HG02943 (cell line): ENCODE results near the gene EPS8L2.

ENCODE experiments used
- ATAC-seq: cut with Tn5 transposase; IDR thresholded peaks from one replicate; pipeline ENCODE4 v1.9.1; 2021; ENCODE audit warnings: mild to moderate bottlenecking, low read depth, moderate library complexity; ENCODE audit not compliant: unreplicated experiment

Gene EPS8L2

DNA sequence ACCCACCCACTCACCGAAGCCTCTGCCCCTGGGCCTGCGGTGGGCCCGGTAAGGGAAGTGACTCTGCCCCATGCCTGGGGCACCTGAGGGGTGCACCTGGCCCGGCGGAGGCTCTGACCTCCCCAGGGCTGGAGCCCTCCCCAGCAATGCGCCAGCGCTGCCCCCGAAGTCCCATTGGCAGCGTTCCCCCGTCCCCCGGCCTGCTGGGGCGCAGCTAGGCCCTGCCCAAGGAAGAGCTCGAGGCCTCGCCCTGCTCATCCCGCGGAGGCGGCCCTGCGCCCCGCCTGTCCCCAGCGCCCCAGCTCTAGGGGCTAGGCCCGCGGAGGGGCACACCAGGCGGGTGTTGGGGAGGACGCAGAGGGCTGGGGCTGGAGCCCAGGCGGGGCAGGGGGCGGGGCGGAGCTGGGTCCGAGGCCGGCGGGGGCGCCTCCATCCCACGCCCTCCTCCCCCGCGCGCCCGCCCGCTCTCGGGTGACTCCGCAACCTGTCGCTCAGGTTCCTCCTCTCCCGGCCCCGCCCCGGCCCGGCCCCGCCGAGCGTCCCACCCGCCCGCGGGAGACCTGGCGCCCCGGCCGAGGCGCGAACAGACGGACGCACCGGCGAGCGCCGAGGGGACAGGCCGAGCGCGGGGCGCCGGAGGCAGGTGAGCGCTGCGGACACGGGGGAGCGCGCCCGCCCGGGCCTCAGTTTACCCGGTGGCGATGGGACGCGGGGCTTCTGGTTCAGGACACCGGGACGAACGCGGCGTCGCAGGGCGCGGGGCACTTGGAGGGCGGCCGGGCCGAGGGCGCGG is at the start of gene EPS8L2:
Gene EPS8L2 (plus strand): TSS at position 586 of the 793 bp plus-strand sequence. CDS start 3,177 bp downstream, outside the sequence.
- no peak for ATAC-seq

DNA sequence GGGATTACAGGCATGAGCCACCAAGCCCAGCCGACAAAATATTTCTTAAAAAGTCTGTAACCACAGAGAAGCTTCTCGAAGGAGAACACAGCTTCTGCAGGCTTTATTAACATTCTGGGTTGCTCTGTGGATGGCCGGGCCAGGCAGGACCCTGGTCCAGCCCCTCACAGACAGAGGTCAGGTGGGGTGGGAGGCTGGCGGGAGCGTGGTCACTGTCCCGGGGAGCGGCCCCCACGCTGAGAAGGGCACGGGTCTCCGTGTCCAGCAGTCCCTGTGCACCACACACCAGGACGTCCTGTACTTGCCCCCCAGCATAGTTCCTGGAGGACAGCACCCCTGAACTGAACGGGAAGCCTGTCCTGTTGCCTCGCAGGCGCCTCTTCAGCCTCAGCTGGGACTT is 49.6 kb upstream of the EPS8L2 start:
- ATAC-seq, result no peak

DNA sequence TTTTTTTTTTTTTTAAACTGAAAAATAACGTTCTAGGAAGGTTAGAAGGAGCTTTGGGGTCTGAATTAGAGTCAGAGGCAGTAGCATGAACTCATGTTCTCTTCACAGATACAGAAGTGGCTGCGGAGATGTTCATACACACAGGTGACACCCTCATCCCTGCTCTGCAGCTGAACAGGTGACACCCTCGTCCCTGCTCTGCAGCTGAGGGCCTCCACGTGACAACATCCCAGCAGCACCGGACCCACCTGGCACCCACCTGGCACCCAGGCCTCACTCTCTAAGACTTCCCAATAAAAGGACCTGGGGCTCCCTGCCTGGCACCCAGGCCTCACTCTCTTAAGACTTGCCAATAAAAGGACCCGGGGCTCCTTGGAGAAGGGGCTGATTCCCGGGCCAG is 49.2 kb upstream of the EPS8L2 start:
- no peak for ATAC-seq

DNA sequence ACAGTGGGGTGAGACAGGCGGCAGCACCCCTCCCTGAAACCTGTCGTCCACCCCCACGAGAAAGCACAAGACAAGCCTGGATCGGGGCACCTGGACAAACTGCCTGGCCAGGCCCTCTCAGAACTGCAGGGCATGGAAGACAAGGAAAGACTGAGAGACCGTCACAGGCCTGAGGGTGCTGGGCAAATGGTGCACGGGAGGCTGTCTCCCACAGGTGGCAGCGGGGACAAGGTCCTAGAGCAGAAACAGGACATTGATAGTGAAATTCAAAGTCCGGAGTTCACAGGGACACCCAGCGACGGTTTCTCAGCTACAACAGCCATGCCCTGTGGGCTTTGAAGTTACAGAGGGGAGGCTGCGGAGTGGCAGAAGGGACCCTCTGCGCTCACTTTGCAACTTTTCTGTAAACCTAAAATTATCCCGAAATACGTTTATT is 48.3 kb upstream of the EPS8L2 start:
- no peak for ATAC-seq

DNA sequence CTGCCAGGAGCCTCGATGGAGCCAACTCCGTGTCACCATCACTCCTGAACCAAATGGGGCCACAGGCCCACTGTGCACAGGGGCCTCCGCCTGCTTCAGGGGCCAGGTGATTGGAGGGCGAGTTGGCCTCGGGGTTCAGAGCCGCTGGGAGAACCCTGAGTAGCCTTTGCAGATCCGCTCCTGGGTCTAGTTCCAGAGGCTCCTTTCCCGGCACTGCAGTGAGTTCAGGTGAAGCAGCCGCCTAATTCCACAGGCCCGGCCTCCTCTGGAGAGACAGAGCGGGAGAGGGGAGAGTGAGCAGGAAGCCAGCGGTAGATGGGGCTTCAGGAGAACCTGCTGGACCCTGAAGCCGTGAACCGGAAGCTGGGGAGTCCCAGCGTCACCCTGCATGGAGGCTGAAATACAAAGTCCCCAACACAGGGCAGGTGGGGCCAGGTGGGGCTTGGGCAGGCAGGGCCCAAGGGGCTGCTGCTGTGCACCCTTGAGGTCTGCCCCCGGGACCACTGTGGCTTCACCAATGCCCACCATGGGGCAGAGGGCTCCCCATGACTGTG is 46.4 kb upstream of the EPS8L2 start:
- ATAC-seq, result no peak

DNA sequence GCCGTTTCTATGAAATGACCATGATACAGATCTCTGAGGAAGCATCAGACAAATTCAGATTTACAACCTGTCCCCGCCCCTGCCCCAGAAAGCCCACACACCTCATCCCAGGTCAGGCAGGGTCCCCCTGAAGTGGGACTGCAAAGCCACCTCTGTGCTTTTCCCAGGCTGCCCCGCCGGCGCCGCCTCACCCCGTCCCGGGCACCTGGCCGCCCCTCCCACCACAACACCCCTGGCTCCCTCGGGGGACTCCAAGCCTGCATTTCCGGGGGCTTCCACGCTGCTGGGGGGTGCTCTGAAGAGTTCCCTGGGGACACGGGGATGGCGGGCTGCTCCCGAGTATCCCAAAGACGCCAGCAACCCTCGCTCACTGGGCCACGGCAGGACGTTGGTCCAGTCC is 45.8 kb upstream of the EPS8L2 start:
- ATAC-seq, result no peak

DNA sequence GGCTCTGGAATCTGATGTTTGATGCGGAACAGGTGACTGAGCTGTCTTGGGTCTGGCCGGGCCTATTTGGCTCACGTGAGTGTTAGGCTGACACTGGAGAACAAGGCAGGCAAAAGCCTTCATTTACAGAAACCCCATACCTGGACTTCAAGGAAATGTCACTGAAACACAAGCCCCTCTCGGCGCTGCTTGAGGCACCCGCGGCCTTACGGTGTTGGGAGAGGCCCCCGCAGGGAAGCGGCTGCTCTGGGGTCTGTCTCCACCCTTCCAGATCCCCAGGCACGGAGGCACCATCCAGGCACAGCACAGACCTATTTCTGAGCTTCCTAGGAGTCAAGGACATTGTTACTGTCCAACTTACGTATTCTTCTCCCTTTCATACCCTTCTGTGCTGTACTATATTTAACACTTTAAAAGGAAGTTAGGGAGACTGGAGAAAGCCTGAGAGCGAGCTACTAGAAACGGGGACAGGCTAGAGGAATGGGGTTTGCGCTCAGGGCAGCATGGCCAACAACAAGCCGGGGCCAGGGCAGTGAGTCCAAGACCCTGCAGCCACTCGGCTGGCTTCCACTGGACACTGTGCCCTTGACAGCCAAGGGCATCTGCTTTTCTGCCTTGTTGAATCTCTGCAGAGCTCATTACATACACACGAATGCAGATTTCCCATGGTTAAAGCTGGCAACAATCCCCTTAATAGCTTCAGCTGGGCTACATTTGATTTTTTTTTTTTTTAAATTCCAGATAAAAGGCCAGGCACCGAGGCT is 45.2 kb upstream of the EPS8L2 start:
- ATAC-seq, result no peak

DNA sequence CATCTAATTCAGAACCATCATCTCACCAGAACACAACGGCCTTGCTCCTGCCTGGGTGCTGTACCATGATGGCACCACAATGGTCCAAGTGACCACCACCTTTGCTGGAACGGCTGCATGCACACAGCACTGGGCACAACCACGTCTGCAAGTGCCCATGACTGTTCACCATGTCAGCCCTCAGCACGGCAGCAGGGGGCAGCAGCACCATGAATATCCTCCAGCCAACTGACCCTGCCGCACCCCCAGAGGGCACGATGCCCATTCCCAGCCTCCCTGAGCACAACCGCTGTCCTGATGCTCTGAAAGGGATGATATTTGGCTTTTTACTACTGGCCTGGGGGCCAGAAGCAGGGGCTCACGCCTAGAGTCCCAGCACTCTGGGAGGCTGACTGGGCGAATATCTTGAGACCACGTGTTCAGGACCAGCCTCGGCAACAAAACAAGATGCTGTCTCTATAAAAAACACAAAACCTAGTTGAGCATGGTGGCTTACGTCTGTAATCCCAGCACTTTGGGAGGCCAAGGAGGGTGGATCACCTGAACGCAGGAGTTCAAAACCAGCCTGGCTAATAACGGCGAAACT is 43.2 kb upstream of the EPS8L2 start:
- ATAC-seq, result no peak

DNA sequence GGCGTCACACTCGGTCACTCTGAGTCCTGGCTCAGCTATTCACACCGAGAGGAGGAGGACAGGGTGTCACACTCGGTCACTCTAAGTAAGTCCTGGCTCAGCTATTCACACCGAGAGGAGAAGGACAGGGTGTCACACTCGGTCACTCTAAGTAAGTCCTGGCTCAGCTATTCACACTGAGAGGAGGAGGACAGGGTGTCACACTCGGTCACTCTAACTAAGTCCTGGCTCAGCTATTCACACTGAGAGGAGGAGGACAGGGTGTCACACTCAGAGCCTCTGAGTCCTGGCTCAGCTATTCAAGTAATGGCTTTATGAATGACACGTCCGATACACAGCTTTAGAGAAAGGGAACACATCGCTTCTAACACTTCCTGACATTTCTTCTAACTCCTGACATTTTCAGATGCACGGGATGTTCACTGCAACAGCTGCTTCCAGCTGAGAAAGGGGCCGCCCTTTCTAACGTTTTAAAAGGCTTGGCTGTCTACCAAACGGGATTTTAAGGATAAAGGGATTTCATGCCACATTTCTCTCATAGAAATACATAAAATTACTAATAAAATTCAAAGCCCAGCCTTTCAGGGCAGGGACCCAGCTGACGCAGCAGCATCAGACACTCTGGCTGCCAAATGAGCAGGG is 40.8 kb upstream of the EPS8L2 start:
- ATAC-seq, result no peak

DNA sequence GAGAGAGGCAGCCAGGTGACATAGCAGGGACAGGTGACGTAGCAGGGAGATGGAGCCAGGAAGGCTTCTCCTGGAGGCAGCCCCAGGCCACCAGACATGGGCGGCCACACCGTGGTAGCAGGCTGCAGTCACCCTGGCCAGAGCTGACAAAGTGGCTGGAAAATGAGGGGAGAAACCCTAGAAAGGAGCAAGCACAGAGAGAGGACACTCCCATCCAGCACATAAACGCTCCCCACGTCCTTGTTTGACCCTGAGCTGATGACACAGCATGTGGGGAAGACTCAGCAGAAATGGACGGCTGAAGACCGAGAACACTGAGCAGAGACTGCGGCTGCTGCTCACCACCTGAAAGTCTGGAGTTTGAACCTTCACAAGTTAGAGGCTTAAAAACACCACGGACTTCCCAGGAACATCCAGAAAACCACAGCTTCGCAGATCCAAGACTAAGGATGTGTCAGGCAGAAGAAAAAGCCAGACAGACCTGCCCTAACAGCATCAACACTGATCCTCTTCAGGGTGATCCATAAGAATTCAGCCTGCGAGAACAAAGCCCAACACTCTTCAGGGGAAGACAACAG is 40.2 kb upstream of the EPS8L2 start:
- no peak for ATAC-seq

DNA sequence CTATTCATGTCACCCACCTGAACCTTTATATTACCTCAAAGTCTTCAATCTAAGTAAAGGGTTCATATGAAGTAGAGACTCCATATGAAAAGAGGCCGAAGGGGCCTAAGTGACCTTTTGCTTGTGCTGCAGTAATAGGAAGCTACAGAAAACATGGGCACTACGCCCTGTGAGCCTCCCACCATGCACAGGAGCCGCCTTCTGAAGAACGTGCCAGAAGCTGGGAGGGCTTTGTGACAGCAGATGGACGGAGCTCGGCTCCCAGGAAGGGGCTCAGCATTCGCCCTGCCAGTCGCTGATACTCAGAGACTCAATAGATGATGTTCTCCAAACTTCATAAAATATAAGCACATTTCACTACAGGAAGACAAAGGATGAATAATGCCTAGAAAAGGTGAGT is 32.2 kb upstream of the EPS8L2 start:
- no peak for ATAC-seq

DNA sequence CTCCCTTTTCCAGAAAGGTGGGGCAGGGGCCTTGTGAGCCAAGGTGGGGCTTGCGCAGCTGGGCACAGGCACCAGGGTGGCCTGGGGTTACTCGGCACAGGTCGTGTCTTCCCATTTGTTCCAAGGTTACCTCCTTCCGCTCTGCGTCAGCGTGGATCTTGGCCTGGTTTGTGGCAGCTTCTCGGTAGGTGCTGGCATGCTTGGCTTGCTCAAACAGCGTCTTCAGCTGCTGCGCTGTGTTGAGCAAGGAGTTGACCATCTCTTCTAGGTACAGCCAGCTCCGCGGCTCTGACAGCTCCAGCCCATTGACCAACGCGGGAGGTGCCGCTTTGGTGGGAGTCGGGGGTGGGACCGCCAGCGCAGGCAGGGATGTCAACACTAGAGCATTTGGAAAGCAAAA is 31.6 kb upstream of the EPS8L2 start:
- ATAC-seq, result no peak

DNA sequence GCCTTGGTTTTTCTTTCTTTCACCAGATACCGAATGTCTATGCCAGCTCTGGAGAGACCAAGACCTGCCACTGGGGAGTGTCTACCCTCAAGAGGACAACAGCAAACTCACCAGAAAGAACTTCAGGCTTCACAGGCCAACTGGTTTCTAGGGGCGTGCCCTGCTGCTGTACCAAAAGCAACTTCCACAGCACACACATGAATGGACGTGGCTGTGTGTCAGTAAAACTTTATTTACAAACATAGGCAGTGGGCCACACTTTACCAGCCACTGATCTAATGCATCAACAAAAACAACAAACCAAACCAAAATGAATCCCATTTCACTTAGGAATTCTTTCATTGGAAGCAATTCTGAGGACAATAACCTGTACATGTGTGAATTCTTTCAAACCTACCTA is 27.7 kb upstream of the EPS8L2 start:
- no peak for ATAC-seq

DNA sequence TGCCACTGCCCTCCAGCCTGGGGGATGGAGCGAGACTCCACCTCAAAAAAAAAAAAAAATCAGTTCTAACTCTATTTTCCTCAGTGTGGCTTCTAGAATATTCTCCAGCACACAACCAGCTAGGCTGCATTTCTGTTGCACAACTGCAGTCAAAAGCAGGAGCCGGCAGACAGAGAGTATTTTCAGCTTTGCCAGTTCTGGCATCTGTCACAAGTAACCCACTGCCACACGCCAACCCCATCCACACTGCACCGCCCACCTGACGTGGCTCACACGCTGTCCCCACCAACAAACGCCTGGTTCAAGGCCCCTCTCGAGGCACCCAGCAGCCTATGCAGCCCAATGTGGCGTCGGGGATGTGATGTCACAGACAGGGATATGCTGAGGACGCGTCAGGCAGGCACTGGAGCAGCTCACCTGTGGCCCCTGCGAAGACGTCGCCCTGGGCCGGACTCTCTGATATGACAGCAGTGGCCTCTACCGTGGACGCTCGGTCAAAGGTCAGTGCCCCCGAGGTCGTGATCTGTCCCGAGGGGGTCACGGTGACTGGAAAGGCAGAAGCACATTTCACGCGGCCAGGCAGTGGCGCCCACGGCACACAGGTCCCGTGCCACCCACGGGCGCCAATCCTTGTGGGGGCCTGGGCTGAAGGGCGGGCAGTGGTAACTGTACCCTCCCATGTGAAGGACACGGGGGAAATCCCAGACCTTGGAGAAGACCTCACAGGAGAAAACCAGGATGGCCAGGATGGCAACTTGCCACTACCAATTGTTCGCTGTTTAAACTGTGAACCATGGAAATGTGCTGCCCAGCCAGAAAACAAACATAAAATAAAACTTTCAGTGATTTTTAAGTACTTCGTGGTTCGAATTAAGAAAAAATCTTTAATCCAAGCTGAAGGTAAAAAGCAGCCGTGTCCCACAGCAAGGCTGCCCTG is 26.5 kb upstream of the EPS8L2 start:
- no peak for ATAC-seq

DNA sequence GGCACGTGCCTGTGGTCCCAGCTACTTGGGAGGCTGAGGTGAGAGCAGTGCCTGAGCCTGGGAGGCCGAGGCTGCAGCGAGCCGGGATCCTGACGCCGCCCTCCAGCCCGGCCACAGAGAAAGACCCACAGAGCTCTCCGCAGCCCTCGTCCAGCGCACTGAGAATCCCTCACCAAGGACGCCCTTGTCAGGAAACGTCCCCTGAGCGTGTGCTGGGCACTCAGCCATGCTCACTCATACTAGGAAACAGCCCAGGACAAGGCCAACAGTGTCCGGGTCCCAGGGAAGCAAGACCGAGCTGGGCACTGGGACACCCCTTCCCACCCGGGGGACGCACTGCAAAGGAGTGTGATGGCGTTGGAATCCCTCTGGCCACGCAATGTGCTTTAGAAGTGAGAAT is 25.6 kb upstream of the EPS8L2 start:
- no peak for ATAC-seq

DNA sequence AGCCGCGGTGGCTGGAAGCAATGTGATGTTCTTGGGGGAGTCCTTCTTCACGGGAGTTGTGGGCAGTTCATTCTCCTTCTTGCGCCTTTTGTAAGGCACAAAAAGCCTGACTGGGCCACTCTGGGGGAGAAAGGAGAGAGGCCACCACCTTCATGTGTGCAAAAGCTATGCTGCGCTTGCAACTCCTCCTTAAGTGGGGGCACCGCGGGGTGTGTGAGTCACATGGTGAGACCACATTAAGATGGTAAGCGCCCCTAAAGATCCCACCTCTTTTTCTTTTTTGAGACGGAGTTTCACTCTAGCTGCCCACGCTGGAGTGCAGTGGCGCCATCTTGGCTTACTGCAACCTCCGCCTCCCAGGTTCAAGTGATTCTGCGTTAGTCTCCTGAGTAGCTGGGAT is 25.1 kb upstream of the EPS8L2 start:
- ATAC-seq, result no peak

DNA sequence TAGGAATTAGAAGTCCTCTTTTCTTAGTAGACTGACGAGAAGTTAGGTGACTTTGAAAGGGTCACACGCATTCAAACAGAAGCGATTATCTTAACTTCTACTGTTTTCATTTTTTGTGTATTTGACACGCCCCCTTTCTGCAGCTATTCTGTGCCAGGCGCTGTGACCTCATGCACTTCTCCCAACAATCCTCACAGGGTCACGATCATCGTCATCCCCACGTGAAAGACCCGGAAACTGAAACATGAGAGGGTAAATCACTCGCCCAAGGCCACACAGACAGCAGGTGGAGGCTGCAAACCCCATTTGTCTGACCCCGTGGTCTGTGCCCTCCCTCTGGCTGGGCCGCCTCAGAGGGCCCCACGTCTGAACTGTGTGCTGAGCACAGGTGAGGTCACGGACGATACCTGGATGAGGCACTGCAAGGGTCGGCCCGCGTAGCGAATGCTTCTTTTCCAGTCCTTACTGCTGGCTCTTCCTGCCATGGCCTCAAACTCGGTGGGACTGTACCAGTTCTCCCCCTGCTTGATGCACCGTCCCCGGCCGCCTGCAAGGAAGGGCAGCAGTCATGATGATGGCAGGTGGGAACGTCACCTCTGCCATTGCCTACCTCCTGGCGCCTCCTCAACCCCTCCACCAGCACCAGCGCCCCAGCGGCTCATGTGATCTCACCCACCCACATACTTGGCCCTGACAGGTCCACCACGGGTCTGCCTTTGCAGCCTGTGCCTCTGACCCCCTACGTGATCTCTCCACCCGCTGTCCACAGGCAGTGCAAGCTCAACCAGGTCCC is 19.4 kb upstream of the EPS8L2 start:
- no peak for ATAC-seq

DNA sequence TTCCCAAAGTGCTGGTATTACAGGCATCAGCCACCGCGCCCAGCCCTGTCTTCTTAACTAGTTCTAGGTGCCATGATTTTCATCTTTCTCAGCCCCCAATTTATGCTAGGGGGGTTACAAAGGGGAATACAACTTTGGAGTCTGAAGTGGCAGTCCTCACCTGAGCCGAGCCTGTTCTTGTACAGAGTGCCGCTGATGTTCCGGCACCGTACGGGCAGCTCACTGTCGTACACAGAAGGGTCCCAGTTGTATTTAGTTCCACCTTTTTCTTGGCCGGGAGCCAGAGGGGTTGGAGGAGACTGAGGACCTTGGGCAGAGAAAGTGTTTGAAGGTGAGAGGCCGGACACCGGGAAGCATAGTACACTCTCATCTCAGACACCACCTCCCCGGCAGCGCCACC is 18.3 kb upstream of the EPS8L2 start:
- no peak for ATAC-seq

DNA sequence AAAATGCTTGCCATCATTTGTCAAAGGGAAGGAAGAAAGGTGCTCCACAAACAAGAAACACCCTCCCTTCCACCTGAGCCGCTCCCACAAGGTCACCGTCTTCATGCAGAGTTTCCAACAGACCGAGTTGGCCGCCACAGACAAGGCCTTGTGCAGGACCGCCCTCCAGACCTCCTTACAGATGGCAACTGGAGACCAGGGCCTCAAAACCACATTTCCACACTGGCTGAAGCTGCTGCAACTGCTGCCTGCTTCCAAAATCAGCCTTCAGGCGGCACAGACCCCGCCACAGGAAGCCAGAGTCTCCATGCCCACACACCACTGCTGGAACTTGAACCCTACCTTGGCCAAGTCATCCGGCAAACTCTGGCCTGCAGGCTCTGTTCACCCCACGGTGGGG is 17.4 kb upstream of the EPS8L2 start:
- ATAC-seq, result no peak
